SU-DHL-6 (cell line): ENCODE data around the gene UFD1.

Source experiments
- H2AFZ ChIP-seq: fragments of 200-600 bp; sonication (generic); 2 replicates; pipeline ENCODE4 v1.6.1; 2014; ENCODE audit warnings: low read depth, mild to moderate bottlenecking, moderate library complexity, mixed read lengths, antibody characterized with exemption, low read length; ENCODE audit not compliant: severe bottlenecking
- H3F3A ChIP-seq: fragments of 200-600 bp; shearing (Covaris generic); 2 replicates; pipeline ENCODE4 v1.6.0; 2016; ENCODE audit warnings: antibody characterized with exemption, mild to moderate bottlenecking; ENCODE audit not compliant: insufficient read depth
- H3K27ac ChIP-seq: fragments of 200-600 bp; sonication (generic); 2 replicates; pipeline ENCODE4 v1.5.1; 2016; ENCODE audit warnings: low read depth, mild to moderate bottlenecking, low read length, moderate library complexity, mixed read lengths
- H3K27me3 ChIP-seq: fragments of 200-600 bp; sonication (generic), shearing (Covaris generic); 2 replicates; pipeline ENCODE4 v1.6.0; 2014; ENCODE audit warnings: mild to moderate bottlenecking, low read length
- H3K36me3 ChIP-seq: fragments of 200-600 bp; sonication (generic); 2 replicates; pipeline ENCODE4 v1.6.1; 2014; ENCODE audit warnings: mild to moderate bottlenecking, low read length, mixed read lengths
- H3K4me2 ChIP-seq: fragments of 300-600, 200-600 bp; shearing (Covaris generic), sonication (generic); 2 replicates; pipeline ENCODE4 v1.6.0; 2014; ENCODE audit warnings: low read length, low read depth, mild to moderate bottlenecking; ENCODE audit not compliant: poor library complexity, severe bottlenecking
- H3K4me3 ChIP-seq: fragments of 200-600 bp; sonication (generic); 2 replicates; pipeline ENCODE4 v1.5.1; 2014; ENCODE audit warnings: antibody characterized with exemption, low read length, mild to moderate bottlenecking, mixed read lengths; ENCODE audit not compliant: insufficient read depth, poor library complexity, severe bottlenecking
- H3K79me2 ChIP-seq: fragments of 200-600 bp; sonication (generic); 2 replicates; pipeline ENCODE4 v1.6.1; 2014; ENCODE audit warnings: mild to moderate bottlenecking, low read length, moderate library complexity; ENCODE audit not compliant: insufficient read depth
- H3K9ac ChIP-seq: fragments of 200-600 bp; sonication (generic); 2 replicates; pipeline ENCODE4 v1.7.0; 2014; ENCODE audit warnings: mild to moderate bottlenecking, low read length
- H3K9me2 ChIP-seq: fragments of 200-600 bp; sonication (generic); replicated peaks from 2 replicates; pipeline ENCODE4 v1.6.1; 2014; ENCODE audit warnings: low read length; ENCODE audit not compliant: insufficient read depth
- H3K9me3 ChIP-seq: fragments of 200-600 bp; sonication (generic); 2 replicates; pipeline ENCODE4 v1.6.1; 2014; ENCODE audit warnings: low read length, mixed read lengths; ENCODE audit not compliant: insufficient read depth
- H4K20me1 ChIP-seq: fragments of 200-600 bp; sonication (generic); 2 replicates; pipeline ENCODE4 v1.6.1; 2014; ENCODE audit warnings: low read depth, mild to moderate bottlenecking, antibody characterized with exemption, low read length, moderate library complexity, mixed read lengths
- CTCF ChIP-seq: fragments of 200-600 bp; sonication (generic); IDR thresholded peaks from one replicate; pipeline ENCODE4 v1.5.1; 2017; ENCODE audit warnings: antibody characterized with exemption, mild to moderate bottlenecking, low read length, moderate library complexity; ENCODE audit not compliant: insufficient read depth, poor library complexity, severe bottlenecking
- EZH2phosphoT487 ChIP-seq: fragments of 200-600 bp; sonication (generic), shearing (Covaris generic); conservative IDR thresholded peaks from 2 replicates; pipeline ENCODE4 v1.6.1; 2018; ENCODE audit warnings: mild to moderate bottlenecking, antibody characterized with exemption, low read length, moderate library complexity, mixed read lengths

UFD1 gene

GRCh38 chr22:19507534-19507861, 28.5 kb upstream of the UFD1 start:
- Histone ChIP-seq H3K9ac (no peak overlapping the region), H3F3A (no peaks in the 10 kb centered on the region), H3K27ac (no peak overlapping the region), H2AFZ (no peak overlapping the region), H3K9me3 (no peaks in the 10 kb centered on the region), H4K20me1 (no peaks in the 10 kb centered on the region), H3K79me2 (no peaks in the 10 kb centered on the region), H3K4me3 (no peak overlapping the region), H3K27me3 (no peaks in the 10 kb centered on the region), H3K9me2 (no peaks in the 10 kb centered on the region), H3K4me2 (no peak overlapping the region), H3K36me3 (no peaks in the 10 kb centered on the region)
- no peak for TF ChIP-seq CTCF
- TF ChIP-seq EZH2phosphoT487 = no peak

- Histone ChIP-seq H3K27ac (no peak overlapping the region), H3K4me2 (no peak overlapping the region), H3K79me2 (no peaks in the 10 kb centered on the region), H3K9me2 (no peaks in the 10 kb centered on the region), H3F3A (no peaks in the 10 kb centered on the region), H3K27me3 (no peaks in the 10 kb centered on the region), H3K9ac (no peak overlapping the region), H2AFZ (no peak overlapping the region), H3K36me3 (no peaks in the 10 kb centered on the region), H4K20me1 (no peaks in the 10 kb centered on the region), H3K4me3 (no peak overlapping the region), H3K9me3 (no peaks in the 10 kb centered on the region)
- TF ChIP-seq CTCF (no peak), EZH2phosphoT487 (no peak)
Measured at GRCh38 chr22:19506212-19506611, 27.2 kb upstream of the UFD1 start.

- no peaks in the 10 kb centered on the region for H3K27me3 ChIP-seq
- H3K36me3 ChIP-seq = no peaks in the 10 kb centered on the region
- H4K20me1 ChIP-seq = no peaks in the 10 kb centered on the region
- no peak overlapping the region for H3K4me2 ChIP-seq
- TF ChIP-seq CTCF (no peak), EZH2phosphoT487 (no peak)
- no peaks in the 10 kb centered on the region for H3K9me3 ChIP-seq
- no peak overlapping the region for H2AFZ ChIP-seq
- no peak overlapping the region for H3K4me3 ChIP-seq
- H3K9me2 ChIP-seq = no peaks in the 10 kb centered on the region
- no peak overlapping the region for H3K9ac ChIP-seq
- H3F3A ChIP-seq = no peaks in the 10 kb centered on the region
- no peaks in the 10 kb centered on the region for H3K79me2 ChIP-seq
- H3K27ac ChIP-seq = no peak overlapping the region
Measured at GRCh38 chr22:19505735-19506126, 26.7 kb upstream of the UFD1 start.
